ENCODE measurements around the gene ARHGAP30.
"Not testable (repeated sequence)": the region's sequence is repeated elsewhere in the genome, so short reads cannot be mapped to it uniquely, and the experiment has no call there.

The ARHGAP30 gene

DNA sequence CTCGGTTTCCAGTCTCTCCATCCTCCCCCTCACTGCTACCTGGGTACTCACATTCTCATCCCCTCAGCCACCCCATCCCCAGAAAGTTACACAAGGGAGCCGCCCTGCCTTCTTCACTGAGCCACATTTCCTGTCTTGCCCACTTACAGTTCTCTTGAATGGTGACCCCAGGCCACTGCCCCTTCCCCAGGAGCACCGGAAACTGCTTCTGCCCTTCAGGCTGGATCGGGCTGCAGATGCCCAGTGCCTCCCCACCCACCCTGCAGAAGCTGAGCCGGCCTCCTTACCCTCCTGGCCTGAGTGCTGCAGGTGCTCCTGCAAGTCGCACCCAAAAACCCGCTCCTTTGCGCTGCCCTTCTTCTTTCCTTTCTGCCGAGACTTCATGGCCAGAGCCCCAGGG lies 450 bp downstream of the ARHGAP30 start:
- DNase-seq: no peak

DNA sequence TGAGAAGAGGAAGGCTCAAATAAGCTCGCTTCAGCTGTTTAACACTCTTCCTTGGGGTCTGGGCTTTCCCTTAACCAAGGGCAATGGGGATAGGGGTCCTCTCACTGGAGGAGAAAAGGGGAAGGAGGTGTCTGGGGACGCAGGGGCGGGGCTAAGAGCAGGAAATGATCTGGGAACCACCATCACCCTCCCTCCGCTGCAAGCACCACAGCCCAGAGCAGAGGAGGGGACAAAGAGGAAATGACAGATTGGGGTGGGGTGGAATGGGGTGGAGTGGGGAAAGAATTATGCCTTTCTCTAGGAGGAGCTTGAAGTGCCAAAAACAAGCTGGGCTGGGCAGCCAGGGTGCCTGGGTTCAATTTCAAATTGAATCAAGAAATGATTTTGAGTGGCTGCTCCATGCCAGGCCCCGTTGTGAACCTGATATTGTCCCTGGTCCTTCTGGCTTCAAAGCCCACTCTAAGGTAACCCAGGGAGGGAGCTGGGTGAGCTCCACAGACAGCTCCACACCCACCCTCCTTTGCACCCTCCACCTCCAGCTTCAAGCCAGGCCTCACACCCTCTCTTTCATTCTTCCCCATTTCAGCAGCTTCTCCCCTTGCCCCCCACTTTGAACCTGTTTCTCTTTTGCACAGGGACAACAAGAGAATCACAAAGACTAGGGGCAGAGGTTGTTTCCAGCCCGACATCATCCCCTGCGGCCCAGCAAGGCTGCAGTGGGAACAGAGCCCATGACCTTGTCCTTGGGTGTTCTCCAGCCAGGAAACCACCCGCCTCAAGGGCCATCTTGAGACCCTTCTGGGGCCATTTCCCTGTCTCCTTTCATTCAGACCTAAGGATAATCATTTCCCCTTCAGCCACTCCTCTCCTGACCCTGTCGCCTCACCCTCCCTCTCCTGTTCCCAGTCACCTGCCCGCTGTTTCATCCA lies 1.1 kb downstream of the ARHGAP30 start:
- DNase-seq: no peak

- no peak for DNase-seq
These were observed 3.0 kb downstream of the ARHGAP30 start for GRCh38 chr1:161066694-161067093.

GRCh38 chr1:161065681-161066080 lies 4.0 kb downstream of the ARHGAP30 start:
- not testable (repeated sequence) for DNase-seq

DNA sequence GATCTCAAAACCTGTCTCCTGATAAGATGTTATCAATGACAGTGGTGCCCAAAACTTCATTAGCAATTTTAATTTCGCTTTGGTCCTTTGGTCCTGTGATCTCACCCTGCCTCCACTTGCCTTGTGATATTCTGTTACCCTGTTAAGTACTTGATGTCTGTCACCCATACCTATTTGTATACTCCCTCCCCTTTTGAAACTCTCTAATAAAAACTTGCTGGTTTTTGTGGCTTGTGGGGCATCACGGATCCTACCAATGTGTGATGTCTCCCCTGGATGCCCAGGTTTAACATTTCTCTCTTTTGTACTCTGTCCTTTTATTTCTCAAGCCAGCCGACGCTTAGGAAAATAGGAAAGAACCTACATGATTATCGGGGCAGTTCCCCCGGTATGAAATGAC lies 5.8 kb downstream of the ARHGAP30 start:
- DNase-seq: not testable (repeated sequence)

- DNase-seq: no peak
These were observed 8.3 kb downstream of the ARHGAP30 start for GRCh38 chr1:161061419-161061818.

- DNase-seq: no peak
These were observed 10.4 kb downstream of the ARHGAP30 start for GRCh38 chr1:161059293-161059692.

DNA sequence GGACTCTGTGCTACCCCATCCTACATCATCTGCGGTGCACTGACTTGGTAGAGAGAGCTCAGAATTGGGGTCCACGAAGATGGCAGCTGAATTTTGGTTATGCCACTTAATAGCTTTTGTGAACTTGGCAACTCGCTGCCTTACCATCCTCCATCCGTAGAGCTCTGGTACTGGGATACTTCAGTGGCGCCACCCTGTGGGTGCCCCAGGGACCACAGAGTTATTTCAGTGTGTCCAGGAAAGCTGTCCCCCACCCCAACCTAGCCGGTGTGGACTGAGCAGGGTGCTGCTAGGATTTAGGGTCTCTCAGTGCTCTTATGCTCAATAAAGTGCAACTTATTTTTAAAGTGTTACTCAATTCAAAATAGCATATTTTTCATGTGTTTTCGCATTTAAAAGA lies 14.9 kb downstream of the ARHGAP30 start:
- no peak for DNase-seq

GRCh38 chr1:161054232-161054631 lies 15.5 kb downstream of the ARHGAP30 start:
- DNase-seq: no peak

GRCh38 chr1:161052899-161053298 lies 16.8 kb downstream of the ARHGAP30 start:
- no peak for DNase-seq

GRCh38 chr1:161051219-161051618 lies 18.5 kb downstream of the ARHGAP30 start:
- DNase-seq: no peak

GRCh38 chr1:161048949-161049722 lies 20.6 kb downstream of the ARHGAP30 start:
- no peak for DNase-seq

DNA sequence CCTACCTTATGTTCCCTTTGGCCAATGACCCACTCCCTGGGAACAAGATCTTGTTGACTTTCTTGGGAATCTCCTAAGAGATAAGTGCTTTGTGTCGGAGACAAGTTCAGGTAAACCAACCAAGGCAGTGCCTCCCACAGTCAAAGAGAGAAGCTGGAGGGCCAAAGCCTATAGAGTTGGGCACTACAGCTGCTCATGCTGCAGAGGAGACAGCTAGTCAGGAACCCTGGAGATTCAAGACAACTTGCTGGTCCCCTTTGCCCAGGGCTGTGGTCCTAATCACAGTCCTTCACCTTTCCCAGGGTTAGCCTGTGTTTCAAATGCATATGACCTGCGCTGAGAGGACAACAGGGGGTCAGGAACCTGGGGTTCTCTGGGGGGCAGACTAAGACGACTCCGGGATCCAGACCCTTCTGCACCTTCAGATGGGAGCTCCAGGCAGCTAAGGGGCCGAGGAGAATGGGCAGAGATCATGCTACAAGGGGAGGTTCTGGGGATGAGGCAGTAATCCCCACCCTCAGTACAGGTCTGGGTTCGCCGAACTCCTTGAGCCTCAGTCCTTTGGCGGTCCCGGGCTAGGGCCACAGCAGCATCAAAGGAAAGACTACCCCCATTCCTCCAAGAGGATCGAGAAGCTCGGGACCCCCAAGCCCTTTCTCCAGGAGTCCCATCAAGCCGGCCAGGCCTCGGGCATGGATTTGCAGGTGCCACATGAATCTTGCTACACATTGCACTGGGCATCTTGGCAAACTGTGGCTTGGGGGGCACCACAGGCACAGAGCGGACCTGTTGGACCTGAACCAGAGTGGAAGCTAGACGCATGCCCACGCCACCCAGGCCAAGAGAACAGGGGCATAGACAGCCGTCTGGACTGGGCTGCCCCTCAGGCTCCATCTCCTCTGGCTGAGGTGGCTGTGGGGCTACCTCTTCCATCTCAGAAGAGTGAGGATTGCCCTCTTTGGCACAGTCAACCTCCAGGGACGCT lies 22.0 kb downstream of the ARHGAP30 start:
- no peak for DNase-seq

- no peak for DNase-seq
These were observed 23.0 kb downstream of the ARHGAP30 start for GRCh38 chr1:161046605-161047228.

GRCh38 chr1:161045736-161046604 lies 23.7 kb downstream of the ARHGAP30 start, which contains the start of gene USF1:
Gene USF1, minus strand, starts transcription at chr1:161045977. Its CDS starts 2,702 bp downstream, at chr1:161043275.
- DNase-seq: peak; percentile 77 to 88

DNA sequence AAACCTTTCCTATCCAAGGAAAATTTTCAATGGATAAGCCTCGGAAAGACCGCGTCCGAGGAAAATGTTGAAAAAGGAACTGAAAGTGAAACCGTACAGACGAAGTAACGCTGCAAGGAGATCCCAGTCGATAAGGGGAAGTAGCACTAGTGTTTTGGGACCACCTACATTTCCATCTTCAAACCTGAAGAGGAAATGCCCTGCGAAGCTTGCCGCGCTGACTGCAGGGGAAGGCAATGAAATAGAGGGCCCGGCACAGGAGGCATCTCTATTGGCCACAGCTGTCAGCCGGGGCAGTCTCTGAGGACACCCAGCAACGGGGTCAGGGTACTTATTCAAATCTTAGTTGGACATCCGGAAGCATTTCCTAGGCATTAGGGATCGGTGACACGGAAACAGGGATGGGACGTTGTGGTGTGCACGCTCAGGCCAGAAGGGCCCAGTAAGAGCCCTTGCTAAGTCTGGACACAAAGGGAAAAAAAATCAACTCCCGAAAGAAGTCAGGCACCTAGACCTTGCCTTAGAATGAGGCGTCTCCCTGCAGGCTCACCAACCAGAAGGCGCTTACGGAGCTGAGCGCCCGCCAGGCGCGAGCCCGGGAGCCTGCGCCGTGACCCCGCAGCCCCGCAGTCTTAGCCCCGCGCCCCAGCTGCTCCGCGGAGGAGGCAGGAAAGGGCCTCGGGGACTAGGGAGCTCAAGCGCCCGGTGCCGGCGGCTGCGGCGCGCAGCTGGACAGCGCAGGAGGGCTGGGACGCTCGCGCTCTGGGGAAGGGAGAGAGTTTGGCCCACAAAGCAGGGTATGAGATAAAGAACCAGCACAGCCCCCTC lies 24.6 kb downstream of the ARHGAP30 start:
- DNase-seq: peak; percentile 26 to 70

- no peak for DNase-seq
These were observed 25.2 kb downstream of the ARHGAP30 start for GRCh38 chr1:161044535-161044907.

GRCh38 chr1:161039546-161039945 lies 30.1 kb downstream of the ARHGAP30 start:
- DNase-seq: no peak

DNA sequence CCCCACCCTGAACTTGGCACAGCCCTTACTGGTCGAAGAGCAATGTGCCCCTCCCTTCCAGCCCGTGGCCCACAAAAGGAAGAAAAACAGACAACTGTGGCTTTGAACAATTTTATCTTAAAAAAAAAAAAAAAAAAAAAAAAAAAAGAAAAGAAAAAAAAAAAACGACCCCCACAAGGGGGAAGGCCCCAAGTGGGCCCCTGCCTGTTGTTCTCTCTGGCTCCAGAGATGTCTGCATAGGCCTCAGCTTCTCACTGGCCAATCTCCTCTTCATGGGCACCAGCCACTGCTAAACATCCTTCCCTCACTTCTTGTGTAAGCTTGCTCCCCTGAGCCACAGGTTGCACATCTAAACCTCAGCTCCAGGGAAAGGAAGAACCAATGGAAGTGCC lies 30.5 kb downstream of the ARHGAP30 start:
- no peak for DNase-seq

DNA sequence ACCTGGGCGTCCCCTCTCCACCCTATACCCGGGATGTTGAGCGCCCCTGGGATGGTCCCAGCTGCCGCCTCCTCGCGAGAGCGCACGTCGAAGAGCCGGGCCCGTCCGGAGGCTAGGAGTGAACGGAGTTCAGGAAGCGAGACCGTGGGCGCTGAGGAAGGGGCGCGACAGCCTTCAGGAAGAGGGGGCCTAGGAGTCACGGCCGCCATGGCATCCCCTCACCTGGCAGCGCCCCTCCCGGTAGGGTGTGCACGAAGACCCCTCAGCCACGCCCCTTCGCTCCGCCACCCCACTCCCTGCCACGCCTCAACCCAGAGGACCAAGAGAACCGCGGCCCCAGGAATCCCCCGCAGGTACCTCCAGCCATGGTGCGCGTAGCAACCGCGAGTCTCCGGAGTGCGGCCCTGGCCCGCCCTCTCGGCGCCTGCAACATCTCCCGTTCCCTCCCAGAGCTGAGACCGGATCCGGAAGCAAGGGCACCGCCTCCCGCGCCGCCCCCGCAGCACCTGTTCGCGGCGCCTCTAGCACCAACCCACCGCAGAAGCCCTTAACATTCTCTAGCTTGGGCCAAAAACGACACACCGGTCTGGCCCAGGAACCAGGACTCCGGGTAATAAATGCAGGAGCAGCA lies 31.1 kb downstream of the ARHGAP30 start, which contains the start of gene TSTD1:
Gene TSTD1 (minus strand): TSS at position 442 of the 631 bp plus-strand sequence. CDS start 75 bp downstream, at position 367.
- peak in 1 of 2 experiments; percentile 12 for DNase-seq
